Colonic mucosa (tissue), 4 donors: ENCODE measurements around the gene GPX7. TPM values are rescaled to one million over a fixed set of nuclear protein-coding genes. Genes with fewer than 3 reads are reported as not detected.

Experiments
- DNase-seq: peaks from one replicate; pipeline ENCODE4 v3.0.0-alpha.2; 2020
- H3K27ac ChIP-seq: fragments of 200-600 bp; one replicate; pipeline ENCODE4 v1.8.0; 2021
- H3K27me3 ChIP-seq: fragments of 200-600 bp; one replicate; pipeline ENCODE4 v1.8.0; 2021
- H3K36me3 ChIP-seq: fragments of 200-600 bp; one replicate; pipeline ENCODE4 v1.8.0; 2021
- H3K4me1 ChIP-seq: fragments of 200-600 bp; one replicate; pipeline ENCODE4 v1.8.0; 2021; ENCODE audit warnings: mild to moderate bottlenecking
- H3K4me3 ChIP-seq: fragments of 200-600 bp; one replicate; pipeline ENCODE4 v1.8.0; 2021
- H3K9ac ChIP-seq, 2 donors: one replicate each; pipeline ENCODE4 v1.7.0; 2013; ENCODE audit warnings: control low read depth in 2 of 2, low read depth in 2 of 2, low read length in 2 of 2
- H3K9me3 ChIP-seq: fragments of 200-600 bp; one replicate; pipeline ENCODE4 v1.8.0; 2021
- intact Hi-C: fragments of 100-400 bp; cut with DNase I; formaldehyde crosslinking; loops from one replicate; pipeline ENCODE4 v1.14.1; 2022
- total RNA-seq, 2 donors: library from RNA; stranded (reverse); fragmentation: NEBNext Ultra II Directional in 1 of 2; extraction: Animal tissue kit (Norgen Biotek cat#: 25700) in 1 of 2; gene quantifications; one replicate each; pipeline ENCODE4 v1.2.1, GENCODE V29; 2021
- TF ChIP-seq, protein P1 (sequence below): fragments of 200-600 bp; IDR thresholded peaks from one replicate; pipeline ENCODE4 v1.8.0; 2022; ENCODE audit warnings: antibody characterized with exemption, mild to moderate bottlenecking
- donor health status: healthy.
- donor health status: DM: no; HTN: no; CAD: no.
- donor health status: DM: no; HTN: no; CAD: no.

The GPX7 gene
- total RNA-seq, 2 donors from 2014 or later, result 1.8 to 6.0 TPM

DNA sequence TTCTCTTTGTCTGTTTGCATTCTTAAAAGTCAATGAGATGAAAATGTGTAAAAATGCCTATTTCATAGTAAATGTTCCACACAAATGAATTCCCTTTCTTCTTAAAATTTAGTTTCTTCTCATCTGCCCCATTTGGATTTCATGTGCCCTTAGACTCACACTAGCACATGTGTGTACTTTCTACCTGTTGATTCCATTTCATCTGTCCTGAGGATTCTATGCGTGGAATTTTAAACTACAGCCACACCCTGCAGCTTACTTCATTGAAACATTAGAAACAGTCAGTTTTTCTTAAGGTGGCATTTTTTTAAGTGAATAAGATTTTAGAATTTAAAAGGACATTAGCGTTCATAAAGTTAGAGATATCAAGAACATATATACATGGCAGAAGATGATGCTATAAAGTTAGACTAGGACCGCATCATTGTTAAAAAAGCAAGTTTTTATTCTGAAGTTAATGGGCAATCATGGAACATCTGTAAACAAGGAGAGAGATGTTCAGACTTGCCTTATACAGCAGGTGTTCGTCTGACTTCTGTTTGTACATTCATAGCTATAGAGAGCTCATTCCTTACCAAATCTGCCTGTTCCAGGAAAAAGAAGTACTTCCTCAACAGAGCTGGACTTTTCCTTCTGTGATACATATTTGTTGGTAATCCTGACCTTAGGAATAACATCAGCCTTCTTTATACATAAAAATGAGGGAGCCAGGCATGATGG, 45.4 kb upstream of the GPX7 start:
- TF ChIP-seq, protein P1, sequence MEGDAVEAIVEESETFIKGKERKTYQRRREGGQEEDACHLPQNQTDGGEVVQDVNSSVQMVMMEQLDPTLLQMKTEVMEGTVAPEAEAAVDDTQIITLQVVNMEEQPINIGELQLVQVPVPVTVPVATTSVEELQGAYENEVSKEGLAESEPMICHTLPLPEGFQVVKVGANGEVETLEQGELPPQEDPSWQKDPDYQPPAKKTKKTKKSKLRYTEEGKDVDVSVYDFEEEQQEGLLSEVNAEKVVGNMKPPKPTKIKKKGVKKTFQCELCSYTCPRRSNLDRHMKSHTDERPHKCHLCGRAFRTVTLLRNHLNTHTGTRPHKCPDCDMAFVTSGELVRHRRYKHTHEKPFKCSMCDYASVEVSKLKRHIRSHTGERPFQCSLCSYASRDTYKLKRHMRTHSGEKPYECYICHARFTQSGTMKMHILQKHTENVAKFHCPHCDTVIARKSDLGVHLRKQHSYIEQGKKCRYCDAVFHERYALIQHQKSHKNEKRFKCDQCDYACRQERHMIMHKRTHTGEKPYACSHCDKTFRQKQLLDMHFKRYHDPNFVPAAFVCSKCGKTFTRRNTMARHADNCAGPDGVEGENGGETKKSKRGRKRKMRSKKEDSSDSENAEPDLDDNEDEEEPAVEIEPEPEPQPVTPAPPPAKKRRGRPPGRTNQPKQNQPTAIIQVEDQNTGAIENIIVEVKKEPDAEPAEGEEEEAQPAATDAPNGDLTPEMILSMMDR, result no peak

DNA sequence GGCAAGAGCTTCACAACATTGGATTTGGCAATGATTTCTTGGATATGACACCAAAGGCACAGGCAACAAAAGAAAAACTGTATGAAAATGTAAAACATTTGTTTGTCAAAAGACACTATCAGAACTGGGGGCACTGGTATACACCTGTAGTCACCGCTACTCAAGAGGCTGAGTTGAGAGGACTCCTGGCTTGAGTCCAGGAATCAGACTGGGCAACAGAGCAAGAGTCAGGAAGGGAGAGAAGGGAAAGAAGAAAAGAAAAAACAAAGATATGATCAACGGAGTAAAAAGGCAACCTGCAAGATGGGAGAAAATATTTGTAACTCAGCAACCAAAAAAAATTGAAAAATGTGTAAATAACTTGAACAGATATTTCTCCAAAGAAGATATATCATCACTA, 43.2 kb upstream of the GPX7 start:
- no peak for DNase-seq
- Histone ChIP-seq H3K9me3 (no peaks in the 10 kb centered on the region), H3K27me3 (no peaks in the 10 kb centered on the region), H3K27ac (no peak overlapping the region), H3K4me3 (no peak overlapping the region), H3K9ac (no peak overlapping the region), H3K4me1 (peaks cover 4% of the 10 kb centered on the region), H3K36me3 (no peaks in the 10 kb centered on the region)
- TF ChIP-seq, protein P1, result no peak
- intact Hi-C loops, result no loop called here

More for the DNA sequence above, 45.4 kb upstream of the GPX7 start:
- Histone ChIP-seq H3K4me1 (peaks cover 4% of the 10 kb centered on the region), H3K36me3 (no peaks in the 10 kb centered on the region), H3K9me3 (no peaks in the 10 kb centered on the region), H3K27me3 (no peaks in the 10 kb centered on the region), H3K4me3 (no peak overlapping the region), H3K27ac (no peak overlapping the region), H3K9ac (no peak overlapping the region)
- intact Hi-C loops, result no loop called here
- no peak for DNase-seq

DNA sequence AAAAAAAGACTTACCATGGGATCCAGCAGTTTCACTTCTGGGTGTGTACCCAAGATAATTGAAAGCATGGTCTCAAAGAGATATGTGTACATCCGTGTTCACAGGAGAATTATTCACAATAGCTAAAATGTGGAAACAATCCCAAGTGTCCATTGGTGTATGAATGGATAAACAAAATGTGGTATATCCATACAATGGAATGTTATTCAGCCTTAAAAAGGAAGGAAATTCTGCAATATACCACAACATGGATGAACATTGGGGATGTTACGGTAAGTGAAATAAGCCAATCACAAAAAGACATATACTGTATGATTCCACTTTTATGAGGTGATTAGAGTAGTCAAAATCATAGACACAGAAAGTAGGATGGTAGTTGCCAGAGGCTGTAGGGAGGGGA, 42.3 kb upstream of the GPX7 start:
- no peaks in the 10 kb centered on the region for H3K36me3 ChIP-seq
- no peaks in the 10 kb centered on the region for H3K4me1 ChIP-seq
- no peaks in the 10 kb centered on the region for H3K9me3 ChIP-seq
- H3K27ac ChIP-seq, result no peak overlapping the region
- H3K9ac ChIP-seq, result no peak overlapping the region
- DNase-seq, result no peak
- H3K4me3 ChIP-seq, result no peak overlapping the region
- intact Hi-C loops, result no loop called here
- TF ChIP-seq, protein P1, result no peak
- no peaks in the 10 kb centered on the region for H3K27me3 ChIP-seq

DNA sequence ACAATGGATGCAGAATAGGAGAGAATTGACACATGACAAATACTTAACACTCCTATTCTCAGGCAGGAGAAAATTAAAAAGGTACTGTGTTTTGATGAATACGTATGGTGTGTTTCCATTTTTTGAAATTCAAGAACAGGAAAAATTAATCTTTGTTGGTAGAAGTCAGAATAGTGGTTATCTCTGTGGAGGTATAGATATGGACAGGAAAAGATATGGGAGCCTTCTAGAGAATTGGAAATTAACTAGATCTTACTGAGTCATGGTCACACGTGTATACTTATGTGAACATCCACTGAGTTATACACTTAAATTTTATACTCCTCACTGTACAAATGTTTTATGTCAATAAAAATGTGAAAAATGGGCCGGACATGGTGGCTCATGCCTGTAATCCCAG, 39.4 kb upstream of the GPX7 start:
- intact Hi-C loops, result no loop called here
- Histone ChIP-seq H3K36me3 (no peaks in the 10 kb centered on the region), H3K9me3 (no peaks in the 10 kb centered on the region)

DNA sequence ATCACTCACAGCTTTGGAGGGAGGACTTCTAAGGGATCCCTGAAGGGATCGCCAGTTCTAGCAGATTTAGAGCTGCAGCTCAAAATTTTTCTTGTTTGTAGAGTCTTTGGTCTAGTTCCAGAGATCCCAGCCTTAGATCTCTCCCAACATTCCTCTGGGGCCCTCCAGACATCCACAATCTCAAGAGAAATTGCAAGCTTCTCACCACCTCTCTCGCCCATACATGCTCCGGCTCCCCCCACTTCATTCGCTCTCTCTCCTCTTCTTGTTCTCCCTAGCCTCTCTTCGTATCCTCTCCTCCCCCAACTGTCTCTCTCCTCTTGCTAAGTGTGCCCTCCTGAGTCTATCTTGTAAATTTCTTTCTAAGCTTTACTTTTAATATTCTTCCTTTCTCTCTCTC, 34.2 kb upstream of the GPX7 start:
- Histone ChIP-seq H3K36me3 (no peaks in the 10 kb centered on the region), H3K4me1 (no peaks in the 10 kb centered on the region), H3K27me3 (no peaks in the 10 kb centered on the region), H3K27ac (no peak overlapping the region), H3K4me3 (no peak overlapping the region), H3K9me3 (no peaks in the 10 kb centered on the region), H3K9ac (no peak overlapping the region)
- intact Hi-C loops, result no loop called here
- TF ChIP-seq, protein P1, result no peak
- DNase-seq, result no peak

More for the DNA sequence above, 39.4 kb upstream of the GPX7 start:
- Histone ChIP-seq H3K4me1 (no peaks in the 10 kb centered on the region), H3K9ac (no peak overlapping the region), H3K4me3 (no peak overlapping the region), H3K27ac (no peak overlapping the region), H3K27me3 (no peaks in the 10 kb centered on the region)
- TF ChIP-seq, protein P1, result no peak
- DNase-seq, result no peak
